Measurements from ENCODE around the gene MZF1.
"Not testable (repeated sequence)": the region's sequence is repeated elsewhere in the genome, so short reads cannot be mapped to it uniquely, and the experiment has no call there.

Gene MZF1

GRCh38 chr19:58572818-58573657, at the start of gene MZF1:
TSS of gene MZF1 (minus strand) at chr19:58573335. CDS start at chr19:58571389, 1,946 bp downstream.
- Histone ChIP-seq H3K79me2 (ENCODE audit: insufficient read depth, low read length) (no peaks in the 10 kb centered on the region), H2AFZ (ENCODE audit: low read depth, low read length, severe bottlenecking) (peak within 1 kb of the TSS; percentile 44), H3K9me3 (ENCODE audit: insufficient read depth, low read length) (no peaks in the 10 kb centered on the region), H3K27ac (ENCODE audit: low read depth, low read length) (peak within 1 kb of the TSS; percentile 81), H3F3A (ENCODE audit: insufficient read depth) (peaks cover 18% of the 10 kb centered on the region), H3K36me3 (ENCODE audit: low read length) (no peaks in the 10 kb centered on the region), H3K9me2 (replicated peaks; ENCODE audit: insufficient read depth, low read length) (no peaks in the 10 kb centered on the region), H3K4me2 (ENCODE audit: low read depth, low read length, poor library complexity, severe bottlenecking) (peak within 1 kb of the TSS; percentile 89), H3K27me3 (ENCODE audit: low read length) (no peaks in the 10 kb centered on the region), H4K20me1 (ENCODE audit: low read depth, low read length) (no peaks in the 10 kb centered on the region), H3K9ac (ENCODE audit: low read length) (peak within 1 kb of the TSS; percentile 68), H3K4me3 (ENCODE audit: insufficient read depth, low read length, poor library complexity, severe bottlenecking) (peak within 1 kb of the TSS; percentile 66)
- no peak for TF ChIP-seq CTCF (IDR thresholded peaks at IDR 0.05; ENCODE audit: insufficient read depth, low read length, poor library complexity, severe bottlenecking)
- no peak for TF ChIP-seq EZH2phosphoT487 (conservative IDR thresholded peaks at IDR 0.05; ENCODE audit: low read length)

- not testable (repeated sequence) for H3K27ac ChIP-seq (ENCODE audit: low read depth, low read length); H3K9me2 ChIP-seq (replicated peaks; ENCODE audit: insufficient read depth, low read length); H3K4me3 ChIP-seq (ENCODE audit: insufficient read depth, low read length, poor library complexity, severe bottlenecking); H3K4me2 ChIP-seq (ENCODE audit: low read depth, low read length, poor library complexity, severe bottlenecking); H3K27me3 ChIP-seq (ENCODE audit: low read length); H3K9me3 ChIP-seq (ENCODE audit: insufficient read depth, low read length); H3K79me2 ChIP-seq (ENCODE audit: insufficient read depth, low read length); H3K9ac ChIP-seq (ENCODE audit: low read length); H3K36me3 ChIP-seq (ENCODE audit: low read length); H2AFZ ChIP-seq (ENCODE audit: low read depth, low read length, severe bottlenecking); H4K20me1 ChIP-seq (ENCODE audit: low read depth, low read length); H3F3A ChIP-seq (ENCODE audit: insufficient read depth)
These were observed 34.1 kb upstream of the MZF1 start for GRCh38 chr19:58607213-58607612.

- not testable (repeated sequence) for H3K9ac ChIP-seq (ENCODE audit: low read length); H3K4me2 ChIP-seq (ENCODE audit: low read depth, low read length, poor library complexity, severe bottlenecking); H4K20me1 ChIP-seq (ENCODE audit: low read depth, low read length); H3K79me2 ChIP-seq (ENCODE audit: insufficient read depth, low read length); H2AFZ ChIP-seq (ENCODE audit: low read depth, low read length, severe bottlenecking); H3K9me2 ChIP-seq (replicated peaks; ENCODE audit: insufficient read depth, low read length); H3K4me3 ChIP-seq (ENCODE audit: insufficient read depth, low read length, poor library complexity, severe bottlenecking); H3K9me3 ChIP-seq (ENCODE audit: insufficient read depth, low read length); H3K27ac ChIP-seq (ENCODE audit: low read depth, low read length); H3K27me3 ChIP-seq (ENCODE audit: low read length); H3K36me3 ChIP-seq (ENCODE audit: low read length); H3F3A ChIP-seq (ENCODE audit: insufficient read depth)
These were observed 33.2 kb upstream of the MZF1 start for GRCh38 chr19:58606251-58606896.

- no peak overlapping the region for H3K9ac ChIP-seq (ENCODE audit: low read length)
- TF ChIP-seq CTCF (IDR thresholded peaks at IDR 0.05; ENCODE audit: insufficient read depth, low read length, poor library complexity, severe bottlenecking) (no peak), EZH2phosphoT487 (conservative IDR thresholded peaks at IDR 0.05; ENCODE audit: low read length) (no peak)
These were observed 13.1 kb upstream of the MZF1 start for GRCh38 chr19:58586133-58586765.

More at GRCh38 chr19:58586133-58586765, 13.1 kb upstream of the MZF1 start:
- Histone ChIP-seq H4K20me1 (ENCODE audit: low read depth, low read length) (no peaks in the 10 kb centered on the region), H3K27me3 (ENCODE audit: low read length) (no peaks in the 10 kb centered on the region), H3K9me2 (replicated peaks; ENCODE audit: insufficient read depth, low read length) (no peaks in the 10 kb centered on the region), H3F3A (ENCODE audit: insufficient read depth) (no peaks in the 10 kb centered on the region), H3K4me3 (ENCODE audit: insufficient read depth, low read length, poor library complexity, severe bottlenecking) (no peak overlapping the region), H3K9me3 (ENCODE audit: insufficient read depth, low read length) (no peaks in the 10 kb centered on the region), H3K4me2 (ENCODE audit: low read depth, low read length, poor library complexity, severe bottlenecking) (no peak overlapping the region), H2AFZ (ENCODE audit: low read depth, low read length, severe bottlenecking) (no peak overlapping the region), H3K36me3 (ENCODE audit: low read length) (no peaks in the 10 kb centered on the region), H3K27ac (ENCODE audit: low read depth, low read length) (no peak overlapping the region), H3K79me2 (ENCODE audit: insufficient read depth, low read length) (no peaks in the 10 kb centered on the region)
